Large intestine (tissue), 3 donors: Measurements from ENCODE around the gene SFXN5. TPM values are rescaled to one million over a fixed set of nuclear protein-coding genes. Genes with fewer than 3 reads are reported as not detected.

Experiments
- DNase-seq, 2 donors: peaks; one replicate each; pipeline versions ENCODE4 v3.0.0 to v3.0.0-alpha.2; 2013
- H3K27ac ChIP-seq: one replicate; pipeline ENCODE4 v1.5.1; 2013; ENCODE audit warnings: low read length
- H3K27me3 ChIP-seq: 2 replicates; pipeline ENCODE4 v1.6.1; 2013; ENCODE audit warnings: low read length; ENCODE audit not compliant: control insufficient read depth, insufficient read depth
- H3K36me3 ChIP-seq: 2 replicates; pipeline ENCODE4 v1.6.1; 2013; ENCODE audit warnings: low read length; ENCODE audit not compliant: control insufficient read depth, insufficient read depth
- H3K4me1 ChIP-seq: one replicate; pipeline ENCODE4 v1.6.1; 2013; ENCODE audit warnings: low read length; ENCODE audit not compliant: control insufficient read depth, insufficient read depth
- H3K4me3 ChIP-seq: one replicate; pipeline ENCODE4 v1.5.1; 2013; ENCODE audit warnings: low read length
- H3K9me3 ChIP-seq: one replicate; pipeline ENCODE4 v1.6.1; 2013; ENCODE audit warnings: mild to moderate bottlenecking, low read depth, low read length, moderate library complexity; ENCODE audit not compliant: control insufficient read depth
- WGBS: methylation state at CpG from one replicate; pipeline ENCODE4 v1.1.5; 2013; ENCODE audit warnings: low lambda C conversion rate; ENCODE audit not compliant: insufficient coverage; 5-methylcytosine and 5-hydroxymethylcytosine counted together
- polyA plus RNA-seq: library from polyadenylated mRNA; unstranded; fragments of 120-200 nt; gene quantifications from one replicate; pipeline ENCODE4 v1.2.1, GENCODE V29; 2013

Gene SFXN5
- polyA plus RNA-seq, 1 donor = 20.0 TPM

DNA sequence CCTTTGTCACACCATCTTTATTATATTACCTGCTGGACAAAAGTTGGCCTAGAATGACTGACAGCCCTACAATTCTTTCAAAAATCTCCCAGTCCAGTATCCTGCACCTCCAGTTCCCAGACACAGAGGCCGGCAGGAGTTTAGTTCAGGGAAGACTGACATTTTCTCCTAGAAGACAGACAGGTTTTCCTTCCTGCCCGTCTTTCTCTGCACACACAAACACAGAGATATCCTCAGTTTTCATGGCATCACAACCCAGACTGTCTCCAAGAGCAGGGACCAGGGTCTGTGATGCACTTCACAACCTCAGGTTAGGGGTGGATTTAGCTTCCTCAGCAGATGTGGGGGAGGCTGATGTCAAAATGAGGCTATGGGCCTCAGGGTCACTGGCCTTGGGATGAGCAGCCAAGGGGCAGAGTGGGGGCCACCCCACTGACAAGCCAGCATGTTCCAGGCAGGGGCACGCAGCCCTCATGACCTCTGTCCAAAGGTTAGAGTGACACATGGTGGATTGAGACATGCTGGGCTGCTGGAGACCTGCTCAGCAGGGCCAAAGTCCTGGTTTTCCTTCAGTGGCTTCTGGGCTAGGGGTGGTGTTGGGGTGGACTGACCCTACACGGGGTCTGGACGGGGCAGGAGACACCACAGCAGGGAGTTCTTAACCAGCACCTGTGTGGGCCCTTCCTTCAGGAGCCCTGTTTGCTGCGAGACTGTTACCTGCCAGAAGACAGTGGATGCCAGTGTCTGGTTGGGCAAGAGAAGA lies 70.5 kb downstream of the SFXN5 start:
- Histone ChIP-seq H3K27me3 (no peaks in the 10 kb centered on the region), H3K9me3 (no peaks in the 10 kb centered on the region), H3K27ac (peak overlapping the region; percentile 64), H3K4me1 (peaks cover 16% of the 10 kb centered on the region), H3K36me3 (peaks cover 12% of the 10 kb centered on the region), H3K4me3 (no peak overlapping the region)
- no CpG with 5 or more reads among the region's 6 CpGs for WGBS
- peak; percentile 88 to 92 for DNase-seq

DNA sequence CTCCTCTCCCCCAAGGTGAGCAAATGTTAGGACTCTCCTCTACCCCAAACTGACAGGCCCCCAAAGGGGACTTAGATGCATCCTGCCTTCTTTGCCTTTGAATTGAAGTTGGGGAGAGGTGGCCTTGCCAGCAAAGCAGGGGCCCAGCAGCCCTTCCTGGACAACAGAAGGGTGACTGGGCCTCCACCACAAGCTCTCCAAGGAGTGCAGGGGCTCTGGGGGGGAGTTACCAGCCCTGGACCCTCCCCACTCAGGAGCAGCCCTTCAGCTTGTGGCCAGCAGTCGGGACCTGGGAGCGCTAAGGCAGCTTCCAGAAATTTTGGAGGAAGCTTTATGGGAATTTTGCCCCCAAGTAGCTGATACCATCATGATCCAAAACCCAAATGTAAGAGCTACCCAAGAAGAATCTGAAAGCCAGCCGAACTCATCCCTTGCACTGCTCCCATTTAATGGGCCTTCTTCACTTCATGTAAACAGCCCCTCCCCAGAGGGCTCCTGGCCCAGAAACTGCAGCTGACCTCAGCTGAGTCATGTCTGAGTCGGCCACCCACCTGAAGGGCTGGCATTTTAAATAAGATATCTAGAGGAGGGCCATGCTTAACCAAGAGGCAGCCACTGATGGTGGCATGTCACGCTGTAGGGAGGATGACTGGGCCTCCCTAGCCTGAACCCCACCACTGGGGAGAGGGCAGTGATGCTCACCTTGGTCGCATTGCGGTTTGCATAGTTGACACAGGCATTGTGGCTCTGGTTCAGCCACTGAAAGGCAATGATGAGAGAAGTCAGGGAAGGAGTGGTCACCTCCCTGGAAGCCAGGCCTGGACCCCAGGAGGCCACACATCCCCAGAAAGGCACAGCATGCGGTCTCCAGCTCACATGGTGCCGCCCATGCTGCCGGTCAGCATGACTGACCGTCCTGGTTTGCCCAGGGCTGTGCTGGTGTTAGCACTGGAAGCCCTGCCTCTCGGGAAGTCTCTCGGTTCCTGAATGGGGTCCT lies 71.5 kb downstream of the SFXN5 start:
- DNase-seq = no peak
- Histone ChIP-seq H3K4me1 (peaks cover 16% of the 10 kb centered on the region), H3K27me3 (no peaks in the 10 kb centered on the region), H3K4me3 (no peak overlapping the region), H3K36me3 (peaks cover 15% of the 10 kb centered on the region), H3K27ac (peak overlapping the region; percentile 53), H3K9me3 (no peaks in the 10 kb centered on the region)
- WGBS = no CpG with 5 or more reads among the region's 13 CpGs

DNA sequence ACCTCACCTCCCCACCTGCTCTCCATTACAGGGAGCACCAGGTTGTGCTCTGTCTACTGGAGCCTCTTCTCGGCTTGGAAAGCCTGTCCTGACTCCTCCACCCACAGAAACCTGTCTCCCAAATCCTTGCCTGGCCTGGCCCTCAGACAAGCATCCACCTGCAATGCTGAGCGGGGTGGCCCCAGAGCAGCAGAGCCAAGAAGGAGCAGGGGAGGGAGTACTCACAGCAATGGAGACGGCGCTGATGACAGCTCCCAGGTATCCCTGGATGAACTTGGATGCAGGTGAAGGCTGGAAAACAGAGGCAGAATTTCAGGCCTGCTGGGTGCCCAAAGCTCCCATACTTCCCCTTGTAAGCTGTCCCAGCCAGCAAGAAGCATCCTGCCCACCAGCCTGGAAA lies 72.8 kb downstream of the SFXN5 start:
- no peak for DNase-seq
- H3K27ac ChIP-seq = no peak overlapping the region
- no peak overlapping the region for H3K4me3 ChIP-seq
- peaks cover 16% of the 10 kb centered on the region for H3K4me1 ChIP-seq
- no CpG with 5 or more reads among the region's 4 CpGs for WGBS
- no peaks in the 10 kb centered on the region for H3K27me3 ChIP-seq
- H3K9me3 ChIP-seq = no peaks in the 10 kb centered on the region
- H3K36me3 ChIP-seq = peaks cover 15% of the 10 kb centered on the region

DNA sequence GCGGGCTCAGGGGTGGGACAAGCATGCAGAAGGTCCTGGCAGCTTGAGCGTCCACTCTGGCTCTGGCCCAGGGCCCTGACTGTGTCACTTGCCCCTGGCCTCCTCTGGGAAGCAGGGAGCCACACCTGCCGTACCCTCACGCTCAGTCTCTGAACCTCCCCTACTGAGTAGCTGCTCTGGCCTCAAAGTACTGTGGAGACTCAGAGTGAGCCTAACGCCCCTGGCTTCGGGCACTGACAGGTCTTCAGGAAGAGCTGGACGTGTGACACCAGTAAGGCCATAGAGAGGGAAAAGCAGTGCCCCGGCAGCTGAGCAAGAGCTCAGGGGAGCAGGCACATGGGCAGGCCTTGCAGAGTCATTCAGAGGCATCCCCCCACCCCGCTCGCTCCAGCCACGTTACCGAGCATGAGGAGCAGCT lies 73.3 kb downstream of the SFXN5 start:
- H3K4me1 ChIP-seq = peaks cover 16% of the 10 kb centered on the region
- H3K27me3 ChIP-seq = no peaks in the 10 kb centered on the region
- WGBS = no CpG with 5 or more reads among the region's 12 CpGs
- H3K4me3 ChIP-seq = no peak overlapping the region
- DNase-seq = no peak
- peaks cover 15% of the 10 kb centered on the region for H3K36me3 ChIP-seq
- H3K9me3 ChIP-seq = no peaks in the 10 kb centered on the region
- H3K27ac ChIP-seq = no peak overlapping the region

DNA sequence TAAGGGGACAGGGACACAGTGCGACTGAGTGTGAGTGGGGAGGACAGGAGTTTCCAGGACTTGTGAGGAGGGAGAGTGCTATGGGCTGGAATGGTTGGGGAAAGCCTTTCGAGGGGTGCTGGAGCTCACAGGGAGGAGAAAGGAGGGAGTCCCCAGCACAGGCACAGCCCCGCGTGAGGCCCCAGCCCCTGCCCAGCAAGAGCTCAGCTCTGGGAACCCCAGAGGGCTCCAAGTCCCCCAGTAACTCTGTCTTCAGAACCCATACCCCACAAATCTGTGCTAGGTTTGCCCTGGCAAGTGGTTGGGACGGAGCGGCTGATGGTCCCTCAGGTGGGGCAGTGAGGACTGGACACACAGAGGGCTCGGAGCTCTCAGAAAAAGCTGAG lies 75.4 kb downstream of the SFXN5 start:
- H3K36me3 ChIP-seq = peaks cover 15% of the 10 kb centered on the region
- no CpG with 5 or more reads among the region's 7 CpGs for WGBS
- H3K4me3 ChIP-seq = no peak overlapping the region
- H3K9me3 ChIP-seq = no peaks in the 10 kb centered on the region
- H3K4me1 ChIP-seq = peaks cover 16% of the 10 kb centered on the region
- no peak for DNase-seq
- no peaks in the 10 kb centered on the region for H3K27me3 ChIP-seq
- no peak overlapping the region for H3K27ac ChIP-seq

DNA sequence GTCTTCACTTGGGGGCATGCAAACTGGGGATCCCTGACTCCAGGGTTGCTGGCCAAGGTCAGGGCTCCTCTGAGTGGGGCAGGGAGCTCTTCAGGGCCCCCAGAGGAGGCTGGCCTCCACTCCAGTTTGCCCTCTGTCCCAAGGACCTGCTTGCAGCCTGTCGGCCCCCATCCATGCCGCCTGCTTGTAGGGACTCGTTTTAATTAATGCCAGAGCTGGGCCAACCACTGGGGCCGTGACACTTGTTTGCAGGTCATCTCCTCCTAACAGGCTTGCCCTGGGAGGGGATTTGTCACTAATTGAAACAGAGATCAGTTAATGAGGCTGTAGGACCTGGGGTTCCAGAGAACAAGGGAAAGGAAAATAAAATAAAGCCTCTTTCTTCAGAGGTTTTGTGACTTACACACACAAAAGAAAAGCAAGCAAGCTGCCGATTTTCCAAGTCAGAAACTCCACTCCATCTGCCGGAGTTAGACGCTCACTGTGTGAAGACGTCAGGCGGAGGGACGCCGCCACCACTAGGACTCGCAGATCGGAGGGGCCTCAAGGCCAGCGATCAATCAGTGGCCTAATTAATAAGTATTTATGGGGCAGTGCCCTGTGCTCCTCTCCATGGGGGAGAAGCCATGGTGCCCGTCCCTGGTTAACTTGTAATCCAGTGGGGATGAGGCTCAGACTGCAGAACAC lies 75.9 kb downstream of the SFXN5 start:
- Histone ChIP-seq H3K9me3 (no peaks in the 10 kb centered on the region), H3K4me1 (peaks cover 12% of the 10 kb centered on the region), H3K27me3 (no peaks in the 10 kb centered on the region), H3K27ac (no peak overlapping the region), H3K36me3 (peaks cover 15% of the 10 kb centered on the region), H3K4me3 (no peak overlapping the region)
- no peak for DNase-seq
- WGBS = no CpG with 5 or more reads among the region's 15 CpGs

DNA sequence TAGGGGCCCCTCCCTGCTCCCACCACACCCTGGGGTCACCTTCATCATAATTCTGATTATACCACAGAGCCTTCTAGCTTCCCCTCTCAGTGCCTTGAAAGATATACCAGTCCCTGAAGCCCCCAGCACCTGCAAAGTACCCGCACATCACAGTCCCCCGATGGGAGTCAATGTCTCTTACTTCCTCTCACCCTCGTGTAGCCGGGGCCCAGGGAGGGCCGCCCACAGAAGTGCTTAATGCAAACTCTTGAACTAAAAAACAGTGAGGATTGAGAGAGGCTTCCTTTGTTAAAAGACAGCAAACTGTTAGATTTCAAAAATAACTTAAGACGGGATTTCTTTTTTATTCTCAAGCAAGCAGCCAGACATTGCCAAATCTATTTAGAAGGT lies 76.5 kb downstream of the SFXN5 start:
- H3K27me3 ChIP-seq = no peaks in the 10 kb centered on the region
- no peak overlapping the region for H3K27ac ChIP-seq
- DNase-seq = no peak
- peaks cover 6% of the 10 kb centered on the region for H3K4me1 ChIP-seq
- peaks cover 15% of the 10 kb centered on the region for H3K36me3 ChIP-seq
- no CpG with 5 or more reads among the region's 6 CpGs for WGBS
- no peaks in the 10 kb centered on the region for H3K9me3 ChIP-seq
- H3K4me3 ChIP-seq = no peak overlapping the region

DNA sequence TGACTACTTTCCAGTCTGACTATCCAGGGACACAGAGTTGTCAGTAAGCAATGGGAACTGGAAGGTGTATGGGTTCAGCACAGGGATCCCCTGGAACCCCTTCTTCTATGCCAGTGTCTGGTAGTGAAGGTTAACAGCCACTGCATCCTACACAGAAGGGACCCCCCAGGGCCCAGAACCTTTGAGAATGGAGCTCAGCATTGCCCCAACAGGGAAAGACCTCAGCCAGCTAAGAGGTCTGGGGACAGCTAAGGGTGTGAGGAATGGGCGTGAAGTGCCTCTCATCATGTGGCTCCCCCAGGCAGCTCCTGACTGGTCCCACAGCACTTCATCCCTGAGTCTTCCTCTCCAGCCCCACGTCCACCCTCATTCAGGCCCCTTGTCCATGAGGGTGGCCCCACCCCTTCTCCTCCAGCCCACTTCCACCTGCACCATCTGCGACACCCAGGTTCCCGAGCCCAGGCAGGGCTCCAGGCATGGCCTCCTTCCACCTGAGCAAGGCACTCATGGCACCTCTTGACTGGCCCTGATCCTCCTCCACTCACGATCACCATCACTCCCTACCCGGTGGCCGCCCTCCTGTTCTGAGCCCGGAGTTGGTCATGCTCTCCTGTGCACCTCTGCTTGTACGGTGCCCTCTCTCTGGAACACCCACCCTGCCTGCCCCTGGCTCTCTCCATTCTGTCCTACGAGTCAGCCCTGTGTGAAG lies 77.1 kb downstream of the SFXN5 start:
- no peak for DNase-seq
- no peaks in the 10 kb centered on the region for H3K27me3 ChIP-seq
- H3K9me3 ChIP-seq = no peaks in the 10 kb centered on the region
- no peak overlapping the region for H3K27ac ChIP-seq
- peaks cover 15% of the 10 kb centered on the region for H3K36me3 ChIP-seq
- peaks cover 2% of the 10 kb centered on the region for H3K4me1 ChIP-seq
- no CpG with 5 or more reads among the region's 10 CpGs for WGBS
- H3K4me3 ChIP-seq = no peak overlapping the region

DNA sequence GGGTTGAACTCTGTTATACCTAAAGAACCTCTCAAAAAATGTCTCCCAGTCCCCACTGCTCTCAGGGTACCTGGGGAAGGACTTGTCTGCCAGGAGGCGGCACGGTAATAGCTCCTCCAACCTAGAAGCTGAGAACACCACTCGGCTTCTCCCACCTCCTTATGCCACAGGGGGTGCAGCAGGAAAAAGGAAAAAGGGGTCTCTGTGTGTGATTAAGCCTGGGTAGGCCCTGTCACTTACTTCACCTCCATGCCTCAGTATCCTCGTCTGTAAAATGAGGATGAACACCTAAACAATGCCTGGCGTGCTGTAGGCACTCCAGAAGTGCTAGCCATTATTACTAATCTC lies 77.6 kb downstream of the SFXN5 start:
- DNase-seq = no peak
- Histone ChIP-seq H3K4me1 (peaks cover 2% of the 10 kb centered on the region), H3K27ac (no peak overlapping the region), H3K36me3 (peaks cover 15% of the 10 kb centered on the region), H3K4me3 (no peak overlapping the region), H3K27me3 (no peaks in the 10 kb centered on the region), H3K9me3 (no peaks in the 10 kb centered on the region)
- WGBS = no CpG with 5 or more reads among the region's 5 CpGs
